ENCODE data around the gene LMAN1L.
A peak's percentile ranks its signal among the peaks of the same experiment; 100 is the strongest.
"Not testable (repeated sequence)": the region's sequence is repeated elsewhere in the genome, so short reads cannot be mapped to it uniquely, and the experiment has no call there.

Gene LMAN1L

DNA sequence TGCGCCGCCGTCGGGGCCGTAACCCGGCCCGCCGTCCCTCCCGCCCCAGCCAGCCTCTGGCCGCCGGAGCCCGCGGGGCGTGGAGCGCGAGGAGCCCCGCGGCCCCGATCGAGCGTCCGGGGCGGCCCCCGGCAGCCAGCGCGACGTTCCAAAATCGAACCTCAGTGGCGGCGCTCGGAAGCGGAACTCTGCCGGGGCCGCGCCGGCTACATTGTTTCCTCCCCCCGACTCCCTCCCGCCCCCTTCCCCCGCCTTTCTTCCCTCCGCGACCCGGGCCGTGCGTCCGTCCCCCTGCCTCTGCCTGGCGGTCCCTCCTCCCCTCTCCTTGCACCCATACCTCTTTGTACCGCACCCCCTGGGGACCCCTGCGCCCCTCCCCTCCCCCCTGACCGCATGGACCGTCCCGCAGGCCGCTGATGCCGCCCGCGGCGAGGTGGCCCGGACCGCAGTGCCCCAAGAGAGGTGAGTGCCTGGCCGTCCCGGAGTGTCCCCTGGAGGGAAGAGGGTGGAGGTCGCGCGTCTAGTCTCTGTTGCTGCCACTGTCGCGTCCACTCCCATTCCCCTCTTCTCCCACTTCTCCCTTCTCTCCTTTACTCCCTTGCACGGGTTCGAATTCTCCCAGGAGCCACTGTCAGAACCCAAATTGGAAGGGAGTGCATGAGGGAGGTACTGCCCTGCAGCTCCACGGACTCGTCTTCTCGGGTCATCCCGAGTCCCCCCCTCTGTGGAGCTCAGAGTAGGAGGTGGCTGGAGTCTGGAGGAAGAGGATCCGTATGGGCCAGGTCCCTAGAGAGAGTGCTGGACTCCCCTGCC is 30.2 kb upstream of the LMAN1L start:
- peak; percentile 52 for DNase-seq

DNA sequence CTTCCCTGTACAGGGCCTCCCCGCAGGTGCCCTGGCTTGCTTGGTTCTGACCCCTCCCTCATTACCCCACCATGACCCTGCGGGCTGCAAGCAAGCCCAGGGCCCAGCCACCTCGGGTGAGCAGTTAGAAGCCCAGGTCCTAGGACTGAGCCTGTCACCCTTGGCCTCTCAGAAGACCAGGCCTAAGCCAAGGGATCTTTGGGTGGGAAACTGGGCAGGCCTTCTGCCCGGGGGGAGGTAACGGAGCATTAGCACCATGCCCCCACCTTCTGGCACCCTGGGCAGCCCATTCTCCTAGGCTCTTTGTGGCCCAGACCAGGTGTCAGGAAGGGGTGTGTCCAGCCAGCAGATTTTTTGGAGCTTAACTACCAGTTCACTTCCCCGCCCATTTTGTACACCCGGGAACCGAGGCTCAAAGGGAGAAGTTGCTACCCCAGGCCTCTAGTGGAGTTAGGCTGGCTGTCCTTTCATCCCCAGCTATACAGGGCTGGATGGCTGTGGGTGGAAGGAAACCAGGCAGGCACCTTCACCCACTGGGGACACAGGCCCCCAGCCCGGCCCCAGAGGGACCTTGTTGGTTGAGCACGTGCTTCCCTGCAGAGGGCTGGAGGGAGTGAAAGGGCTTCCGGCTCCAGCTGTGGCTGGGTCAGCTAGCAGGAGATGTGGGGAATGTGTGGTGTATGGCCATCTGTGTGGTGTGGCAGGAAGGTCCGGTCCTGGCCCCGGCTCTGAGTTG is 29.4 kb upstream of the LMAN1L start:
- DNase-seq: peak; percentile 31

DNA sequence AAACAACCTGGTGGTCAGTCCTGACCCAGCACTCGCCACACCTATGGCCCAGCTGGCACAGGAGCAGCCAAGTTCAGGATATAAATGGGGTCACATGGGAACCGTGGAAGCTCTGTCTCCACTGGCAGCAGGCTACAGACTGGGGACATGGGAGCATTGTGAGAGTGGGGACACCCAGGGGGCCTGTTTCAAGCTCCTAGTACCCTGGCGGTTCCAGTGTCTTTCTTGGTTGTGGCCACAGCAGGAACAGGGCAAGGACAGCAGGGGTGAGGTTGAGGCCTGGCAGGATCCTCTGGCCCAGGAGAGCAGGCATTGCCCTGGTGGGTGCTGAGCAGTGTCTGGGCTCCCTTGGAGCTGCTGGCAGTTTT is 28.8 kb upstream of the LMAN1L start:
- DNase-seq: no peak

DNA sequence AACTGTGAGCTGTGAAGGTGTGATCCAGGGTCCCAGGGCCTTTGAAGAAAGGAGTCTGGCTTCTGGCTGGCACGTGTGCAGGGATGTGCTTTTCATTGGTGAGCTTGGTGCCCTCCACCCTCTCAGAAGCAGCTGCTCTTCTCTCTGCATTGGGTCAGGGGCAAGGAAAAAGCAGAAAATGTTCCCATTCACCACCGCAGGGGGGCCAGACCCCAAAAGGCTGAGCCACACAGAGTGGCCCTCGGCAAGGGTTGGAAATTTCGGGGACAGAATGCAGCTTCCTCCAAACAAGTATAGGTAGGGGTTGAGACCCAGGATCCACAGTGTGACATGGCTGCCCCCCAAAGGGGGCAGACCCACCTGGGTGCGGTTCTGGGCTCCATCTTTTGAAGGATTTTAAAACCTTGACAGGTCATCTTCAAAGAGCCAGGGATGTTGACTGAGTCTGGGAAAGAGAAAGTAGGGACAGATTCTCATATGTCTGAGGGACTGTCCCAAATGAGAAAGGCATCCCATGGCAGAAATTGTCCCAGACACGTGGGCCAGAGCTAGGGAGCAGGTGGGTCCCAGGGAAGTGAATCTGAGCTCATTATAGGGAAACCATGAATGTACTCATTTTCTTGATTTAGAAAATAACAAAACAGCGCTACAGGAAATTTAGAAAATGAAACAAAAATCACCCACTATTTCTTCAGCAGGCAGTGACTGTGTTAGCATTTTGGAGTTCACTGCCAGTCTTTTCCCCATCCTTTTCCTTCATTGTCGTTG is 28.0 kb upstream of the LMAN1L start:
- no peak for DNase-seq

DNA sequence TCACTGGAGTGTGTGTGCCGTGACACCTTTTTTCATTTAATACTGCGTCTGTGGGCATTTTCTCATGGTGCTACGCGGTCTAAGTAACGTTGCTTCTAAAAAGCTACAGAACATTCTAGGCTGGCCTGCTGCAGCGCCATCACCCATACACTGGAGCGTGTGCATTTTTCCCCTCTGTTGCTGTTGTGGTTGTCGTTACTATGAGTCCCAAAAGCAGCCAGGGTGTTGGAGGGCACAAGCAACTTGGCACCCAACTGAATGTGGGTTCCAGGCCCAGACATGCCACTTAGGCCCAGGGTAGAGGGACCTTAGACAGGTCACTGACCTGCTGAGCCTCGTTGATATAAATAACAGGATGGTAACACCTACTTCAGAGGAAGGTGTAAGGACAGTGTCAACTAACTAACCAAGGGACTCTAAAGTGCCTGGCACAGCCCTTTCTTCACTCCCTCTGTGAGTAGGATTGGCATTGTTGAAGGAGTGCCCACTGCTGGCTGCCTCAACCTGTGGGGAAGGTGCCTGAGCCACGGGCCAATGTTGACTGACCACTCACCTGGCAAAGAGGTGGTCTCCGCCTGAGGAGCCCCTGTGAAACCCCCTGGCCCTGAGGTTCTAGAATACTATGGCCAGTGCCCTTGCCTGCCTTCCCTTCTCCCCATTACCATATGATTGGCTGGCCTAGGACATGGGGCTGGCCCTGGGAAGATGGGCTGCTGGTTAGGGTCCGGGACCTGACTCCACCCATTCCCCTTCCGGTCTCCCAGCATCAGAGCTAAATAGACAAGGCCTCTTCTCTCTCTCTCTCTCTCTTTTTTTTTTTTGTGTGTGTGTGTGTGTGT is 27.2 kb upstream of the LMAN1L start:
- DNase-seq: no peak

DNA sequence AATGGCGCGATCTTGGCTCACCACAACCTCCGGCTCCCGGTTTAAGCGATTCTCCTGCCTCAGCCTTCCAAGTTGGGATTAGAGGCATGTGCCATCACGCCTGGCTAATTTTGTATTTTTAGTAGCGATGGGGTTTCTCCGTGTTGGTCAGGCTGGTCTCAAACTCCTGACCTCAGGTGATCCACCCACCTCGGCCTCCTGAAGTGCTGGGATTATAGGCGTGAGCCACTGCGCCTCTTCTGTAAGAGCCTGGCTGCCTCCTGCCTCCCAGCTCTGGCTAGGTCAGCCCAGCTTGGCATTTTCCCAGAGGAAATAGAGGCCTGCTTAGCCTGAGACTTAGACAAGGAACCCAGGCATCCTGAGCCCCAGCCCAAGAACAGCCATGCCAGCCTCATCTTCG is 26.6 kb upstream of the LMAN1L start:
- not testable (repeated sequence) for DNase-seq

DNA sequence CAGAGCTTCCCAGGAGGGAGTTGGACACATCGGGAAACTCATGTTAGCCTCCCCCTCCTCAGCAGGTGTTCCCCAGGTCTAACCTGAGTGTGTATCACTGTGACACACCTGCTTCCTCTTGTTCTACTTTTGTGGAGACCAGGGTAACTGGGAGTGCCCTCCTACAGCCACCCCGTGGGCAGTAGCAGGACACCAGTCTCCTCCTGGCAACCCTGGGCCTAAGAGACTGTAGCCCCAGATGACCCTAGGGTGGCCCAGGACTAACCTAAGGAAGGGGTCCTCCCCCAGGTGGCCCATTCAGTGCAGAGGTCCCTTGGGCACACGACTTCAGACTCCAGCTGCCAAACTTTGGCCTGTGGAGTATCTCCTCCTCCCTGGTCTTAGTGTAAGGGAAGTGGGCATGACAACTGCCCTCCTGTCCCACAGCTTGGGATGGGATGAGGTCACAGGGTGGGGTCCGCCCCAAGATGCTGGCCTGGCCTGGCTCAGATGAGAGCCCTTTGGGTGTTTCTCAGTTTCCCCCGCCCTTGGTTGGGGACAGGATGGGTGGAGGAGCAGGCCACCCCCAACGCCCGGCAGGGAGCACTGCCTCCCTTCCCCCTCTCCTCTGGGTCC is 26.0 kb upstream of the LMAN1L start:
- no peak for DNase-seq

DNA sequence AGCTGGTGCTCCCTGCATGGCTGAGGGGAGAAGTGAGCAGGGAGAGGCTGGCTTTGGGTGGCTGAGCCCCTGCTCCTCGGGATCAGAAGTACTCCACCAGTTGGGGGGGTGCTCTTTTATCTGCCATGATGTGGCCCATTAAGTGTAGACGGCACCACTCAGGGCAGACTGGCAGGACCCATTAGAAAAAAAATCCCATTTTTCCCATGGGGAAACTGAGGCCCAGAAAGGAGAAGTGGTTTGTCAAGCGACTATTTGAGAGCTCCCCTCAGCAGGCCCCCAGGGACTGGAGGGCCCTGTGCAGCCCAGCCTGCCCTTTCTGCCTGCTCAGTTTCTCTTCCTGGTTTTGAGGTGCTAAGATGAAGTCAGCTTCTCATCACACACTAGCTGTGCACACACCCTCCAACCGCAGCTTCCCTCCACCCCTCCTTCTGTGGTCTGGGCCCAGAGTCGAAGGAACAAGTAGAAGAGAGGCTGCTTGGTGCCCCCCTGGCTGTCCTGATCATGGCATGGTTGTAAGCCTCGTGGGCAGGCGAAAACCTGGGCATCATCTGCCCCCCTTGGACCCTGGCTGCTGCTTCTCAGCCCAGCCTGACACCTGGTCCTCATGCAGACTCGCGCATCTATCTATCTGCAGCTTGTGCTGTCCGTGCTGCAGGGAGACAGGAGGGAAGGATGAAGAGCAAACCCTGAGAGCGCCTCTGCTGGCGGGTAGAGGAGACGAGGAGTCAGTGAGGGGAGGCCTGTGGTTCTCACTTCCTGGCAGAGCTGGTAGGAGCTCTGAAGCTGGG is 25.2 kb upstream of the LMAN1L start:
- DNase-seq: peak; percentile 61

DNA sequence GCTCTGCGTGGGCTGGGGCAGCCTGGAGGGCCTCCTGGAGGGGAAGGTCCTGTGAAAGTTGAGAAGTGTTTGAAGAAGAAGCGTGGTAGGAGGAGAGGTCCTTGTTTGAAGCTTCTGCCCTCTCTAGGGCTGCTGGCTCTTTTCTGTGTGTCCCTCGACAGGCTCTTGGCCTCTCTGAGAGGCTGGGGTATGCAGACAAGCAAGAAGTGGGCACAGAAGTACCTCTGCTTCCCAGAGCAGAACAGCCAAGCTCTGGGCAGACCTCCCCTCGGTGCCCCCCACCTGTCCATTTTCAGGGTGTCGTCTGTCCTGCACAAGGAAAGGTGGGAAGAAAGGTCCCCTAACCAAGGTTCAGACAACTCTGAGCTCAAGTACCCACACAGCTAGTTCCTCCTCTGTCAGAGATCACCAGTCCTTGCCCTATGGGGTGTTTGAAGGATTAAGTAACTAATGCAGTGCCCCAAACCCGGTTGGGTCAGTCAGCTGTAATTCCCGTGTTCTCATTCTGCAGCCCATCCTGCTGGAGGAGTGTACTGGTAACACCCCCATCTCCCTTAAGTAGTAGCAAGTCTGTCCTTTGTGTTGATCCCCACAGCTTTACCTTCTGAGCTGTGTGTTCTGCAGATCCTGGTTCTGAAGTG is 24.5 kb upstream of the LMAN1L start:
- DNase-seq: no peak

DNA sequence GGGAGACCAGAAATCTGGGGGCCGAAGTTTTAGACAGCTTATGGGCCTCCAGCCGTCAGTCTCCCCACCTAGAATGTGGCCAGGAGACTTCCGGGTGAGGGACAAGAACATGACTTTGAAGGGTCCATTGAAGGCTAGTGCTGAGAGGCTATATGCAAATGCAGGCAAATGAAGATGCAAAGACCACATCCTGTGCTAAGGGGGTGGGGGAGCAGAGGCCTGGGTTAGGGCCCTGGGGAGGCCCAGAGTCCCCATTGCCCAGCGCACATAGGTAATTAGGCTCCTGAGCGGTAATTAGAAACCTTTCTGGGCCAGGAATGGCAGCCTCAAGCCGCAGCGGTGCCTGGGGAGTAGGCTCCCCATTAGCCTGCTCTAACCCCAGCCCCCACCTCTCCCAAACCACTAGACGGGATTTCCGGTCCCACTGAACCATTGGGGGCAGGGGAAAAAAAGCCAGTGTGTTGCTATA is 23.9 kb upstream of the LMAN1L start:
- no peak for DNase-seq

DNA sequence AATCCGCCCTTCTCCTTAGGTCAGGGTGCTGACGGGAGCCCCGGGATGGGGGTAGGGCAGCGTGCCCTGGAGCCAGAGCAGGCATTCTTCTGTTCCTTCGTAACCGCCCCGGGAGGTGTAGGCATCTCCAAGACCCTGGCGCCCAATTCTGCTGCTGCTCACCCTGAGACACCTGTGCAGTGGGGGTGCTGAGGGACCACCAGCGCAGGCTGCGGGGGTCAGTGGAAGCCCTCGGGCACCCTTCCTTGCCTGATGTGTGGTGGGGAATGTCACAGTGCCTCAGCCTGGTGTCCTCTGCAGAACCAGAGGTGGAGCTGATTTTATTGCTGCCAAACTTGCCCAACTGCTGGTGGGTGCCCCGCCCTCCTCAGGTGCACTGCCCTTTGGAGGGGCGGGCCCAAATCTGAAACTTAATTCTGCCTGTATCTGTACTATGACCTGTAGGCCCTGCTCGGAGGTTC is 23.4 kb upstream of the LMAN1L start:
- DNase-seq: no peak

DNA sequence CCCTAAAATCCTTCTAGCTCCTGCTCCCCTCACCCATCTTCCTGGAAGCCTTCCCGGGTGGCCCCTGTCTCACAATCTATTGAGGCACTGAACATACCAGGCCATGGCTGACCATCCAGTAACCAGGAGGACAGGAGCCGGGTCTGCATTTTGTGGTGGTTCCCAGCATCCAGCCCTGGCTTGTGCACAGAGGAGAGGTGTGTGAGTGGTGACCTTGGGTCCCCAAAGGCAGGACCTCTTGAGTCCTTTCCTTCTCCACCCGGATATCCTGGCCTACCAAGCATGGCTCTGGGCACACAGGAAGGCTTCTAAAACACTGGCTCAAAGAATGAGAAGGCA is 22.9 kb upstream of the LMAN1L start:
- DNase-seq: no peak

DNA sequence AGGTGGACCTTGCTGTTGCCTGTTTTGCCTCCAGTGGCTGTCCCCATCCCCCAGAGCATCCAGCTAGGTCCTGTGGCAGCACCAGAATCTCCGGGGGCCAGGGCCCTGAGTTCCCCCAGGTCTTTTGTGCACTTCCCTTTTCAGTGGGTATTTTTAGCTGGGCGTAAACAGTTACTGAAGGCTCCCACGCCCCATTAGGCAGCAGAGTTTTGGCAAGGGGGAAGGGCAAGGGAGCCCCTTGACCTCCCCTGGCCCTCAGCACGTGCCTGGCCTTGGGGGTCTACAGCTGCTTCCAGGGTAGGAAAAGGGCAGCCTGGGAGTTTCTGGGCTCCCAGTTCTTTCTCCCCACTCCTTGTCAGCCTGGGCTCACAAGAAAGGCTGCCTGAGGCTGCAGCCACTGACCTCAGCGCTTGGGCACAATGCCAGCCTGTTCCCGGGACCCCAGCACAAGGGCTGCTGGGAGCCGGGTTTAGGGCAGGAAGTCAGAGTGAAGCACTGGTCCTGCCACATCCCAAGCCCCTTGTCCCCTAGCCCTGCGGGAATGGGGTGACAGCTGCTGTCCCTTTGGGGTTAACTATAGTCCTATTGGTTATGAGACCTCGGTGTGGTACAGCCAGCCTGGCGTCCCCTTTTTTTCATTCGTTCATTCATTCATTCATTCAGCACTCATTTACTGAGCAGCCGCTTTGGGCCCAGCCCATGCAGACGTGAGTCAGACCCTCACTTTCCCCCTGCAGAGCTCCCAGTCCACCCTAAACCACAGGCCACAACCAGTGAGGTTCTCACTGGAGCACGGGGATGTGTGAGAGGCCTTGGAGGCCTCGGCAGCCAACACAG is 22.3 kb upstream of the LMAN1L start:
- no peak for DNase-seq

DNA sequence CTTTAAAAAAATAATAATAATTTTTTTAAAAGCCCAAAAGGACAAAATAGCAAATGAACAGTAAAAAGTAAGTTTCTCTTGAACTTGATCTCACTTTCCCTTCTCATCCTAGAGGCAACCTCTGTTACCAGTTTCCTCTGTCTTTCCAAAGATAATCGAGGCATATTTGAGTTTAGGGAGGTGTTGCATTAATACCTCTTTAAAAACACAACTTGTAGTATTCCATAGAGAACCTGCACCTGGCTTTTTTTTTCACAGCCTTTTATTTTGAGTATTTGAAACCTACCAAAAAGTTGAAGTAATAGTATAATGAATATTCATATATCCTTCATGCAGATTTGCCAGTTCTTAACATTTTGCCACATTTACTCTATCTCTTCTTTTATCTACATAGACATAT is 21.6 kb upstream of the LMAN1L start:
- no peak for DNase-seq

DNA sequence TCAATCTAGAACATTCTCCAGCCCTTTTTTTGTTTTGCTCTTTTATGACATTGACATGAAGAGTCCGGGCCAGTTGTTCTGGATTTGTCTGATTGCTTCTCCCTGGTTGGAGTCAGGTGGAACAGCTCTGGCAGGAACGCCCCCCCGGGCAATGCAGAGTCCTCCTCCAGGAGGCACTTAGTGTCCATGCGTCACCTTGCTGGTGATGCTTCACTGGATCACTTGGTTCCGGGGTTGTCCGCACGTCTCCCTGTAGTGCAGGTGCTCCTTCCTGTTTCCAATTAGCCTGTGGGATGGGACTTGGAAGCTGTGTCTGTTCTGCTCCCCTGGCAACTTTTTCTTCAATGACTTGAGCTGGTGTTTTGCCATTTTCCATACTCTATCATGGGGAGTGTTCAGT is 21.0 kb upstream of the LMAN1L start:
- no peak for DNase-seq

DNA sequence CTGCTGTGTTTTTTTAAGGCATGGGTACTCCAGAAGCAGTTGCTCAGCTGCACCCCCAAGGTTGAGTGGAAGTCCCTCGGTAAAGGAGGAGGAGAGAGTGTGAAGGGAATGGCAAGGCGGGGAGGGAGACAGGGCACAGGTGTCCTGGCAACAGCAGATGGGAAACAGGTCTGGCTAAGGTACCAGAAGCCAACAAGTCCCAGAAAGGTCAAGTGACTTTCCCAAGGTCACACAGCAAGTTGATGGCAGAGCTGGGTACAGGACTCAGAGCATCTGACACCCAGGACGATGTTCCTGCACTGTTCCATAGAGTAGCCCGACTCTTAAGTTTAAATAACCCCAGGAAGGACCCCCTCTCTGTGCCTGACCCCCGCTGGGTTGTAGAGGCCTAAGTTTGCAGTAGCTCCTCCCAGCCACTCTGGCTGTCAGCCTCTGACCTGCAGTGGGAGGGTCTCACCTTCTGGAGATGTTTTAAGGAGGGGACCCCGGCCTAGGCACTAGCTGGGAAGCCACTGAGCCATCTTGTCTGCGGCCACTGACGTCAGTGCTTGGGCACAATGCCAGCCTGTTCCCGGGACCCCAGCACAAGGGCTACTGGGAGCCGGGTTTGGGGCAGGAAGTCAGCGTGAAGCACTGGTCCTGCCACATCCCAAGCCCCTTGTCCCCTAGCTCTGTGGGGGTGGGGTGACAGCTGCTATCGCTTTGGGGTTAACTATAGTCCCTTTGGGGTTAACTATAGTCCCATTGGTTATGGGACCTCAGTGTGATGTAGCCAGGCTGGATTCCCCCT is 20.2 kb upstream of the LMAN1L start:
- DNase-seq: no peak

DNA sequence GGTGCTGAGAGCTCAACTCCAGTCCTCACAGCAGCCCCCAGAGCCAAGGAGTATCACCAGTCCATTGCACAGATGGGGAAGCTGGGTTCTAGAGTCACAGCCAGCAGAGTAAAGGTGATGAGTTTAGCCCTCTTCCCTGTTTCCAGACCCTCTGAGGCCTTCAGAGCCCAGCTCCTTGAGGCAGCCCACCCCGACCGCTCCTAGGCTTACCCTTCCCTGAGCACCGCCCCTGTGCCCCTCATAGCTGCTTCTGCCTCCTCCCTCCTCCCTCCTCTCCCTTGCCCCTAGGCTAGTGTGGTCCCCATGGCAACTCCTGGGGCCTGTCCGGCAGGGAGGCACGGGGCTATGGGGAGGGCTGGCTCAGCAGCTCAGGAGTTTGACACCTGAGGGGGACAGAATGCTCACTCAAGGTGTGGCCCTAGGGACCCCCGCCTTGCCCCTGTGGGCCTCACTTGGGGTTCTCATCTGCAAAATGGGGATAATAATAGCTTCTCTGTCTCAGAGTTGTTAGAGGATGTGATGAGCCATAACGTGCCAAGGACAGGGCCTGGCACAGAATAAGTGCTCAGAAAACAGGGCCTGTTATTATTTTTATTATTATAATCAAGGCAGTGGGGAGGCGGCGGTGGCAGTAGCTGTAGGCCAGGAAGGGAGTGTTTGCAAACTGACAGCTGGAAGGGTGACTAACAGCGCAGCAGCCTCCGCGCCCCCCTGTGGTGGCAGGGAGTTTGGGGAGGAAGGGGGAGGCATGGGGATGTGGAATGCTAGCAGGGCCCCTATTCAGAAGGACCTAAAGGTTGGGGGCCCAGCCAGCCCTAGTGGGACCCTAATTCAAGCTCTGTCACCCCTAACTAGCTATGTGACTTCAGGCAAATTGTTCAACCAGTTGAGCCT is 19.3 kb upstream of the LMAN1L start:
- no peak for DNase-seq

Measured in DMS53 (cell line).